ENCODE results near the gene VRTN. TPM values are rescaled to one million over a fixed set of nuclear protein-coding genes. Genes with fewer than 3 reads are reported as not detected.

The VRTN gene
- total and polyA plus RNA-seq, 2 of the 8 experiments (the other 6 are each of a cell fraction or from before 2014, with no cell fraction given) = 133 to 148 TPM

GRCh38 chr14:74362361-74362915, 14.2 kb downstream of the VRTN start:
- peak; percentile 77 to 96 for DNase-seq (ENCODE audit: low read depth in 1 of 2, low spot score in 2 of 2)
- Histone ChIP-seq H3K79me2 (ENCODE audit: control insufficient read depth in 1 of 2, insufficient read depth in 2 of 2, low read length in 2 of 2) (peaks cover 4 to 48% of the 10 kb centered on the region in 2 experiments; a peak in 3 of 4 replicates), H4K91ac (replicated peaks; ENCODE audit: insufficient read length, low read length) (no peak overlapping the region), H3K14ac (ENCODE audit: insufficient read length) (no peak overlapping the region), H2AK5ac (ENCODE audit: low read depth, low read length) (no peak overlapping the region), H3K27me3 (replicated peaks in 1 of 4; ENCODE audit: control insufficient read depth in 3 of 4, extremely low read depth in 1 of 4, insufficient read depth in 3 of 4, low read length in 3 of 4) (no peaks in the 10 kb centered on the region), H2BK12ac (ENCODE audit: low read depth, low read length) (no peak overlapping the region), H3K9me3 (ENCODE audit: insufficient read depth in 2 of 2, low read depth in 1 of 2, low read length in 1 of 2) (no peaks in the 10 kb centered on the region), H3K79me1 (ENCODE audit: low read depth, low read length) (peaks cover 10% of the 10 kb centered on the region), H3K18ac (ENCODE audit: extremely low read depth, low read length) (no peak overlapping the region), H3K36me3 (ENCODE audit: control insufficient read depth in 2 of 4, insufficient read depth in 4 of 4, low read length in 3 of 4) (peaks cover 17 to 37% (median 21%) of the 10 kb centered on the region in 4 experiments), H2BK20ac (ENCODE audit: low read length) (no peak overlapping the region; the same call in 1 of the 2 replicates), H3K27ac (ENCODE audit: low read depth, low read length) (no peak overlapping the region), H3K9ac (replicated peaks in 1 of 4; ENCODE audit: extremely low read depth in 1 of 4, low read depth in 3 of 4, low read length in 3 of 4) (no peak overlapping the region), H2AFZ (ENCODE audit: low read length) (no peak overlapping the region), H3K56ac (replicated peaks; ENCODE audit: insufficient read length, low read depth, low read length) (no peak overlapping the region), H3K4ac (replicated peaks; ENCODE audit: insufficient read length, low read depth, low read length) (no peak overlapping the region), H3K23ac (ENCODE audit: insufficient read length) (no peak overlapping the region), H3K23me2 (ENCODE audit: low read depth, low read length) (no peaks in the 10 kb centered on the region), H2BK15ac (ENCODE audit: low read length) (no peak overlapping the region), H2BK120ac (replicated peaks; ENCODE audit: low read depth, low read length) (no peak overlapping the region), H3K4me2 (ENCODE audit: insufficient read depth in 1 of 2, low read depth in 2 of 2, low read length in 2 of 2) (peak overlapping the region in 1 of 2 experiments; percentile 19; a peak in 1 of 4 replicates), H3K4me3 (ENCODE audit: extremely low read depth in 1 of 4, insufficient read depth in 2 of 4, low read depth in 3 of 4, low read length in 4 of 4) (no peak overlapping the region), H2BK5ac (ENCODE audit: low read depth, low read length) (no peak overlapping the region), H4K20me1 (replicated peaks in 1 of 2; ENCODE audit: control insufficient read depth in 1 of 2, insufficient read depth in 2 of 2, low read length in 2 of 2) (peaks cover 27 to 34% of the 10 kb centered on the region in 2 experiments), H4K5ac (ENCODE audit: insufficient read length, low read depth, low read length) (no peak overlapping the region), H3K4me1 (replicated peaks in 1 of 4; ENCODE audit: control insufficient read depth in 3 of 4, insufficient read depth in 4 of 4, low read length in 3 of 4) (peaks cover 11 to 31% (median 14%) of the 10 kb centered on the region in 4 experiments), H4K8ac (ENCODE audit: extremely low read depth, insufficient read depth, low read length) (no peak overlapping the region)
- POLR2A ChIA-PET (ENCODE audit: partially characterized antibody) = interaction anchor here (1.1 to 8.9 kb wide), 5 partner anchors 17 to 122 kb away, joined by 3 to 200 read pairs (median 11); partner anchors contain the start of gene VRTN
- 42% methylated on average over 12 of the region's 12 CpGs; no CpG with 5 or more reads in 1 of the 2 experiments for WGBS, 2 experiments (ENCODE audit: extremely low coverage in 1 of 2, insufficient coverage in 1 of 2, insufficient read length in 1 of 2, insufficient replicate concordance in 2 of 2, low coverage in 1 of 2, low lambda C conversion rate in 2 of 2, missing lambda C conversion rate in 1 of 2)
- peak; percentile 99 for FAIRE-seq
- CTCF ChIA-PET (ENCODE audit: partially characterized antibody) = interaction anchor here (0.8 to 5.9 kb wide), 10 partner anchors 8 to 128 kb away, joined by 3 to 60 read pairs (median 5); partner anchors contain the start of gene SYNDIG1L
- TF ChIP-seq CREB1 (IDR thresholded peaks at IDR 0.05) (0 out of 2 replicates have a peak, but pooled peaks have one; percentile 36), BACH1 (IDR thresholded peaks at IDR 0.05; ENCODE audit: low read length) (no peak), ASH2L (IDR thresholded peaks at IDR 0.05; ENCODE audit: low read length) (peak; percentile 26), SP2 (IDR thresholded peaks at IDR 0.05; ENCODE audit: low read length) (no peak), SP1 (IDR thresholded peaks at IDR 0.05; ENCODE audit: low read depth, low read length) (0 out of 2 replicates have a peak, but pooled peaks have one; percentile 53), EGR1 (IDR thresholded peaks at IDR 0.05; ENCODE audit: borderline replicate concordance, low read depth, low read length) (peak; percentile 16; the same call in 1 of the 2 replicates), JUND (IDR thresholded peaks at IDR 0.05; ENCODE audit: low read length) (peak; percentile 32; the same call in 1 of the 2 replicates), JUN (IDR thresholded peaks at IDR 0.05; ENCODE audit: low read depth, low read length) (no peak), FOSL1 (IDR thresholded peaks at IDR 0.05; ENCODE audit: insufficient read depth, low read depth, low read length) (no peak), PHF8 (conservative IDR thresholded peaks at IDR 0.05; ENCODE audit: low read depth, low read length) (no peak), BCL11A (IDR thresholded peaks at IDR 0.05; ENCODE audit: low read depth in 2 of 2, low read length in 2 of 2) (no peak), SIN3A (conservative IDR thresholded peaks at IDR 0.05 in 1 of 2, IDR thresholded peaks at IDR 0.05 in 1 of 2; ENCODE audit: low read depth in 1 of 2, low read length in 2 of 2) (peak; percentile 89 to 95; a peak in 3 of 4 replicates), POLR2A (IDR thresholded peaks at IDR 0.05; ENCODE audit: control extremely low read depth in 1 of 2, low read depth in 2 of 2, low read length in 2 of 2) (peak in 1 of 2 experiments; percentile 40; a peak in 1 of 3 replicates), RXRA (IDR thresholded peaks at IDR 0.05; ENCODE audit: insufficient read depth, low read depth, low read length) (no peak)
